Measurements from ENCODE around the gene DKKL1. TPM values are rescaled to one million over a fixed set of nuclear protein-coding genes. Genes with fewer than 3 reads are reported as not detected.

DKKL1 gene
- total RNA-seq, 1 donor from 2014 or later, result 0.92 TPM

DNA sequence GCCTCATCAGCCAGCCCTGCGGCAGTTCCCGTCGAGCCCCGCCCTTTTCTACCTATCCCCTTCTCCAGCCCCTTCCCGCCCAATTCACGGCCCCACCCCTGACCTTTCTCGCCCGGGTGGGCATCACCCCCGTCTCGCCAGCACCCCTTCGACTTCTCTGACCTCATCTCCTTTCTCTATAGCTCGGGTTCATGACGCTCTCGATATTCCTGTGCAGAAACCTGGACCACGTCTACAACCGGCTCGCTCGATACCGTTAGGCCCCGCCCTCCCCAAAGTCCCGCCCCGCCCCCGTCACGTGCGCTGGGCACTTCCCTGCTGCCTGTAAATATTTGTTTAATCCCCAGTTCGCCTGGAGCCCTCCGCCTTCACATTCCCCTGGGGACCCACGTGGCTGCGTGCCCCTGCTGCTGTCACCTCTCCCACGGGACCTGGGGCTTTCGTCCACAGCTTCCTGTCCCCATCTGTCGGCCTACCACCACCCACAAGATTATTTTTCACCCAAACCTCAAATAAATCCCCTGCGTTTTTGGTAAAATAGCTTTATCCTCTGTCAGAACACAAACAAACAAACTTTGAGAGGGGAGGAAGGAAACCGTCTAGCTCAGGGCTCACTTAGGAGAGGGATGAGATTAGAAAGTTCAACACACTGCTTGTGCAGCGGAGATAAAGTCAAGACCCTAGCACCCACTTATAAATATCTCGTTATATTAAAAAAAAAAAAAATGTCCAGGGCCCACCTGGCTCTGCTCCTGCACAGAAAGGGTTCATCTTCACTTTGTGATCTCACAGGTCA is 23.4 kb upstream of the DKKL1 start:
- intact Hi-C loops (cut with DNase I), result no loop called here
- Histone ChIP-seq H3K36me3 (peaks cover 44% of the 10 kb centered on the region), H3K4me1 (peaks cover 30% of the 10 kb centered on the region), H3K4me3 (peak overlapping the region; percentile 60), H3K27ac (peak overlapping the region; percentile 87), H3K9me3 (no peaks in the 10 kb centered on the region), H3K27me3 (ENCODE audit: low read depth) (no peaks in the 10 kb centered on the region)
- DNase-seq, result peak; percentile 75
- TF ChIP-seq, protein P1, sequence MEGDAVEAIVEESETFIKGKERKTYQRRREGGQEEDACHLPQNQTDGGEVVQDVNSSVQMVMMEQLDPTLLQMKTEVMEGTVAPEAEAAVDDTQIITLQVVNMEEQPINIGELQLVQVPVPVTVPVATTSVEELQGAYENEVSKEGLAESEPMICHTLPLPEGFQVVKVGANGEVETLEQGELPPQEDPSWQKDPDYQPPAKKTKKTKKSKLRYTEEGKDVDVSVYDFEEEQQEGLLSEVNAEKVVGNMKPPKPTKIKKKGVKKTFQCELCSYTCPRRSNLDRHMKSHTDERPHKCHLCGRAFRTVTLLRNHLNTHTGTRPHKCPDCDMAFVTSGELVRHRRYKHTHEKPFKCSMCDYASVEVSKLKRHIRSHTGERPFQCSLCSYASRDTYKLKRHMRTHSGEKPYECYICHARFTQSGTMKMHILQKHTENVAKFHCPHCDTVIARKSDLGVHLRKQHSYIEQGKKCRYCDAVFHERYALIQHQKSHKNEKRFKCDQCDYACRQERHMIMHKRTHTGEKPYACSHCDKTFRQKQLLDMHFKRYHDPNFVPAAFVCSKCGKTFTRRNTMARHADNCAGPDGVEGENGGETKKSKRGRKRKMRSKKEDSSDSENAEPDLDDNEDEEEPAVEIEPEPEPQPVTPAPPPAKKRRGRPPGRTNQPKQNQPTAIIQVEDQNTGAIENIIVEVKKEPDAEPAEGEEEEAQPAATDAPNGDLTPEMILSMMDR (IDR thresholded peaks at IDR 0.05), result no peak
- peak; percentile 76 to 78 for ATAC-seq

- Histone ChIP-seq H3K4me1 (peaks cover 30% of the 10 kb centered on the region), H3K27ac (peak overlapping the region; percentile 87), H3K36me3 (peaks cover 52% of the 10 kb centered on the region), H3K27me3 (ENCODE audit: low read depth) (no peaks in the 10 kb centered on the region), H3K9me3 (no peaks in the 10 kb centered on the region), H3K4me3 (no peak overlapping the region)
- ATAC-seq (no peak), DNase-seq (peak; percentile 26)
- intact Hi-C loops (cut with DNase I), result no loop called here
- TF ChIP-seq, protein P1 (IDR thresholded peaks at IDR 0.05), result no peak
Measured at GRCh38 chr19:49340865-49341718, 22.6 kb upstream of the DKKL1 start.

- H3K27me3 ChIP-seq (ENCODE audit: low read depth), result no peaks in the 10 kb centered on the region
- ATAC-seq, result no peak
- H3K9me3 ChIP-seq, result no peaks in the 10 kb centered on the region
- DNase-seq, result peak; percentile 38
- H3K4me3 ChIP-seq, result no peak overlapping the region
- intact Hi-C loops (cut with DNase I), result no loop called here
- TF ChIP-seq, protein P1 (IDR thresholded peaks at IDR 0.05), result no peak
- H3K4me1 ChIP-seq, result peaks cover 30% of the 10 kb centered on the region
- H3K36me3 ChIP-seq, result peaks cover 65% of the 10 kb centered on the region
- H3K27ac ChIP-seq, result no peak overlapping the region
Measured at GRCh38 chr19:49342291-49342721, 21.4 kb upstream of the DKKL1 start.

DNA sequence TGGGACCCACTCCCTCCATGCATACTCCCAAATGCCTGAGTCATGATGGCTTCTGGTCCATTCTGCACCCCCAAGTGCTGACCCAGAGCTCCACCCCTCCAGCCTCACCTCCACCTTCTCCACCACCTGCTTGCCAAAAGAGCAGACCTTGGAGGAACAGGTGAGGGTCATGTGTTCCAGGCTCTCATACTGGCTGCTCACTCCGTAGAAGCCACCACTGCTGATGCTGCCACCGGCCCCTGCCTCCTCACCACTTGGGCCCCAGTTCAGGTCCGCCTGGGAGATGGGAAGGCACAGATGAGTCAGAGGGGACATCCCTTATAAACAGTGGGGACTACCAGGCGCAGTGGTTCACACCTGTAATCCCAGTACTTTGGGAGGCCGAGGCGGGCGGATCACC is 20.6 kb upstream of the DKKL1 start:
- Histone ChIP-seq H3K9me3 (no peaks in the 10 kb centered on the region), H3K27me3 (ENCODE audit: low read depth) (no peaks in the 10 kb centered on the region), H3K27ac (no peak overlapping the region), H3K36me3 (peaks cover 73% of the 10 kb centered on the region), H3K4me3 (no peak overlapping the region), H3K4me1 (peaks cover 28% of the 10 kb centered on the region)
- intact Hi-C loops (cut with DNase I), result no loop called here
- DNase-seq, result peak; percentile 24
- TF ChIP-seq, protein P1 (IDR thresholded peaks at IDR 0.05), result no peak
- no peak for ATAC-seq

DNA sequence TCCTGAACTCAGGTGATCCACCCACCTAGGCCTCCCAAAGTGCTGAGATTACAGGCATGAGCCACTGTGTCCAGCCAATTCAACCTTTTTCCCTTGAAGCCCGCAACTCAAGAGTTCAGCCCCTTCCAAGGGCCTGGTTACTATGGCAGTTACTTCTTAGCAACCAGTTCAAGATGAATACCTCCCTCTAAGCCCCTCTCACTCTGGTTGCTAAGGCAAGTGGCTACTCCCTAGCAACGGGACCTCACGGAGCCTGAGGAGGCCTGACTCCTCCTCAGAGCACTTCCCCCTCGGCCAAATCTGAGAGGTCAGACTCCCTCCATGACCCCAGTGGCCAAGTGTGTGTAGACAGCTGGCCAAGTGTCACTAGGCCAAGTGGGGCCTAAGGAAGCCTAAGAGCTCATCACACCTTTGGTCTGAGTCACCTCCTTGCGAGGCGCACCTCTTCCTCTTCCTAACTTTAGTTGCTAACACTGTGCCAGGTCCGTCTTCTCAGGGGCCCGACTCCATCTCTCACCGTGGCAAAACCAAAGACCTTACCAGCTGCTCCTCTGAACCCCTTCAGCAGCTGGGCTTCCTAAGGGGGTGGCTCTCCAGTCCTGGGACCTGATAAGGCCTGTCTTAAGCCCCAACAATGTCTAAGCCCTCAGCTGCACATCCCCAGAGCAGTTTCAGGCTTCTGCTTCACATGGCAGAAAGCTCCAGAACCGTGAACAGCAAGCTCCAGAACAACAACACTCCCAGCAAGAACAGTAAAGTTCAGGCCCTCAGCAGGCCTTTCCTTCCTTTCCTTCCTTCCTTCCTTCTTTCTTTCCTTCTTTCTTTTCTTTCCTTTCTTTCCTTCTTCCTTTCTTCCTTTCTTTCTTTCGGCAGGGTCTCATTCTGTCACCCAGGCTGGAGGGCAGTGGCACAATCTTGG is 18.9 kb upstream of the DKKL1 start:
- TF ChIP-seq, protein P1 (IDR thresholded peaks at IDR 0.05), result no peak
- ATAC-seq, result no peak
- DNase-seq, result no peak
- Histone ChIP-seq H3K36me3 (peaks cover 89% of the 10 kb centered on the region), H3K9me3 (no peaks in the 10 kb centered on the region), H3K4me1 (peaks cover 14% of the 10 kb centered on the region), H3K4me3 (no peak overlapping the region), H3K27ac (no peak overlapping the region), H3K27me3 (ENCODE audit: low read depth) (no peaks in the 10 kb centered on the region)
- intact Hi-C loops (cut with DNase I), result no loop called here
